ENCODE measurements around the gene ZNF496. TPM values are rescaled to one million over a fixed set of nuclear protein-coding genes. Genes with fewer than 3 reads are reported as not detected.

Gene ZNF496
- polyA plus RNA-seq, 3 donors = 1.6 to 7.7 (median 2.4) TPM

- Histone ChIP-seq H3K79me2 (ENCODE audit: insufficient read depth, low read length) (no peaks in the 10 kb centered on the region), H3K27me3 (ENCODE audit: control insufficient read depth in 2 of 2, insufficient read depth in 2 of 2, low read length in 2 of 2) (no peaks in the 10 kb centered on the region), H3K4me1 (ENCODE audit: control insufficient read depth in 1 of 2, insufficient read depth in 2 of 2, low read length in 2 of 2) (no peaks in the 10 kb centered on the region), H3K4me2 (replicated peaks; ENCODE audit: extremely low read depth, low read length, poor library complexity, severe bottlenecking) (no peak overlapping the region), H3K4me3 (replicated peaks in 1 of 3; ENCODE audit: low read depth in 2 of 3, low read length in 3 of 3) (no peak overlapping the region), H3K36me3 (replicated peaks in 1 of 2; ENCODE audit: control insufficient read depth in 1 of 2, insufficient read depth in 2 of 2, low read length in 2 of 2) (peaks cover 0 to 3% of the 10 kb centered on the region in 2 donors), H3K9me3 (replicated peaks in 1 of 2; ENCODE audit: control insufficient read depth in 1 of 2, insufficient read depth in 1 of 2, low read length in 2 of 2) (no peaks in the 10 kb centered on the region), H2AFZ (ENCODE audit: insufficient read depth, low read depth, low read length, poor library complexity, severe bottlenecking) (no peak overlapping the region), H3K27ac (ENCODE audit: low read depth in 1 of 2, low read length in 2 of 2) (no peak overlapping the region), H4K20me1 (ENCODE audit: insufficient read depth, low read length) (no peaks in the 10 kb centered on the region), H3K9ac (ENCODE audit: insufficient read depth, low read length, poor library complexity, severe bottlenecking) (no peak overlapping the region)
- H3K4me1 Mint-ChIP-seq = no peaks in the 10 kb centered on the region
- intact Hi-C loops (cut with micrococcal nuclease) = no loop called here
- peaks cover 0 to 2% (median 0%) of the 10 kb centered on the region in 7 donors for H3K9me3 Mint-ChIP-seq
- no peak overlapping the region for H3K4me3 Mint-ChIP-seq
- TF ChIP-seq CTCF (IDR thresholded peaks at IDR 0.05) = no peak
- peaks cover 12 to 13% of the 10 kb centered on the region in 2 donors for H3K36me3 Mint-ChIP-seq
- no peak overlapping the region for H3K27ac Mint-ChIP-seq
- WGBS (ENCODE audit: insufficient coverage) = 95% methylated on average over 3 of the region's 8 CpGs
- DNase-seq = no peak
- peaks cover 0 to 4% (median 1%) of the 10 kb centered on the region in 3 donors for H3K27me3 Mint-ChIP-seq (ENCODE audit: low read depth in 3 of 3)
Observed at GRCh38 chr1:247296599-247297180, 35.0 kb downstream of the ZNF496 start.

GRCh38 chr1:247295746-247296145, 35.9 kb downstream of the ZNF496 start:
- H3K4me1 Mint-ChIP-seq = no peaks in the 10 kb centered on the region
- H3K4me1 ChIP-seq (ENCODE audit: control insufficient read depth in 1 of 2, insufficient read depth in 2 of 2, low read length in 2 of 2) = no peaks in the 10 kb centered on the region
- no peak for TF ChIP-seq CTCF (IDR thresholded peaks at IDR 0.05)
- H3K4me3 Mint-ChIP-seq = no peak overlapping the region
- peaks cover 0 to 3% of the 10 kb centered on the region in 2 donors for H3K36me3 ChIP-seq (replicated peaks in 1 of 2; ENCODE audit: control insufficient read depth in 1 of 2, insufficient read depth in 2 of 2, low read length in 2 of 2)
- no peaks in the 10 kb centered on the region for H4K20me1 ChIP-seq (ENCODE audit: insufficient read depth, low read length)
- peaks cover 7 to 9% of the 10 kb centered on the region in 2 donors for H3K36me3 Mint-ChIP-seq
- no peaks in the 10 kb centered on the region for H3K79me2 ChIP-seq (ENCODE audit: insufficient read depth, low read length)
- DNase-seq = no peak
- H3K9me3 Mint-ChIP-seq = peaks cover 1 to 6% (median 4%) of the 10 kb centered on the region in 7 donors
- H3K27ac Mint-ChIP-seq = no peak overlapping the region
- no peak overlapping the region for H3K27ac ChIP-seq (ENCODE audit: low read depth in 1 of 2, low read length in 2 of 2)
- peaks cover 0 to 6% of the 10 kb centered on the region in 2 donors for H3K9me3 ChIP-seq (replicated peaks in 1 of 2; ENCODE audit: control insufficient read depth in 1 of 2, insufficient read depth in 1 of 2, low read length in 2 of 2)
- H3K4me2 ChIP-seq (replicated peaks; ENCODE audit: extremely low read depth, low read length, poor library complexity, severe bottlenecking) = no peak overlapping the region
- intact Hi-C loops (cut with micrococcal nuclease) = no loop called here
- H3K4me3 ChIP-seq (replicated peaks in 1 of 3; ENCODE audit: low read depth in 2 of 3, low read length in 3 of 3) = no peak overlapping the region
- WGBS (ENCODE audit: insufficient coverage) = 93% methylated on average over 3 of the region's 5 CpGs
- no peak overlapping the region for H2AFZ ChIP-seq (ENCODE audit: insufficient read depth, low read depth, low read length, poor library complexity, severe bottlenecking)
- H3K27me3 ChIP-seq (ENCODE audit: control insufficient read depth in 2 of 2, insufficient read depth in 2 of 2, low read length in 2 of 2) = no peaks in the 10 kb centered on the region
- H3K27me3 Mint-ChIP-seq (ENCODE audit: low read depth in 3 of 3) = peaks cover 0 to 4% (median 1%) of the 10 kb centered on the region in 3 donors
- no peak overlapping the region for H3K9ac ChIP-seq (ENCODE audit: insufficient read depth, low read length, poor library complexity, severe bottlenecking)

Measured in CD14-positive monocyte (primary cell).